ENCODE results near the gene ATP6V1F.

Gene ATP6V1F

GRCh38 chr7:128874140-128875031, 11.7 kb downstream of the ATP6V1F start:
- no peaks in the 10 kb centered on the region for H3K9me3 ChIP-seq (ENCODE audit: insufficient read depth, low read depth, low read length)
- H3K27me3 ChIP-seq (ENCODE audit: insufficient read depth, low read length) = peaks cover 31% of the 10 kb centered on the region
- no peak overlapping the region for H3K9ac ChIP-seq (ENCODE audit: low read depth, low read length)
- no peaks in the 10 kb centered on the region for H3K36me3 ChIP-seq (ENCODE audit: insufficient read depth, low read length)
- WGBS = 90% methylated on average over 22 of the region's 22 CpGs
- no peak overlapping the region for H3K27ac ChIP-seq (ENCODE audit: low read depth, low read length)
- H3K4me1 ChIP-seq (ENCODE audit: insufficient read depth, low read length) = no peaks in the 10 kb centered on the region
- H3K4me3 ChIP-seq (ENCODE audit: low read length) = no peak overlapping the region

- peaks cover 19% of the 10 kb centered on the region for H3K27me3 ChIP-seq (ENCODE audit: insufficient read depth, low read length)
- no peak overlapping the region for H3K4me3 ChIP-seq (ENCODE audit: low read length)
- WGBS = 94% methylated on average over 8 of the region's 8 CpGs
- H3K9ac ChIP-seq (ENCODE audit: low read depth, low read length) = no peak overlapping the region
- H3K27ac ChIP-seq (ENCODE audit: low read depth, low read length) = no peak overlapping the region
- no peaks in the 10 kb centered on the region for H3K36me3 ChIP-seq (ENCODE audit: insufficient read depth, low read length)
- no peaks in the 10 kb centered on the region for H3K4me1 ChIP-seq (ENCODE audit: insufficient read depth, low read length)
- no peaks in the 10 kb centered on the region for H3K9me3 ChIP-seq (ENCODE audit: insufficient read depth, low read depth, low read length)
These were observed 12.9 kb downstream of the ATP6V1F start for GRCh38 chr7:128875523-128875948.

- WGBS = 97% methylated on average over 3 of the region's 3 CpGs
- Histone ChIP-seq H3K27ac (ENCODE audit: low read depth, low read length) (no peak overlapping the region), H3K9ac (ENCODE audit: low read depth, low read length) (no peak overlapping the region), H3K9me3 (ENCODE audit: insufficient read depth, low read depth, low read length) (no peaks in the 10 kb centered on the region), H3K4me1 (ENCODE audit: insufficient read depth, low read length) (no peaks in the 10 kb centered on the region), H3K27me3 (ENCODE audit: insufficient read depth, low read length) (peaks cover 13% of the 10 kb centered on the region), H3K36me3 (ENCODE audit: insufficient read depth, low read length) (no peaks in the 10 kb centered on the region), H3K4me3 (ENCODE audit: low read length) (no peak overlapping the region)
These were observed 13.5 kb downstream of the ATP6V1F start for GRCh38 chr7:128876127-128876526.

- Histone ChIP-seq H3K4me1 (ENCODE audit: insufficient read depth, low read length) (no peaks in the 10 kb centered on the region), H3K27ac (ENCODE audit: low read depth, low read length) (no peak overlapping the region), H3K27me3 (ENCODE audit: insufficient read depth, low read length) (peaks cover 9% of the 10 kb centered on the region; the same call in 1 of the 2 replicates), H3K4me3 (ENCODE audit: low read length) (no peak overlapping the region), H3K36me3 (ENCODE audit: insufficient read depth, low read length) (no peaks in the 10 kb centered on the region), H3K9me3 (ENCODE audit: insufficient read depth, low read depth, low read length) (no peaks in the 10 kb centered on the region), H3K9ac (ENCODE audit: low read depth, low read length) (no peak overlapping the region)
- WGBS = 90% methylated on average over 5 of the region's 5 CpGs
These were observed 13.9 kb downstream of the ATP6V1F start for GRCh38 chr7:128876586-128876977.

GRCh38 chr7:128876978-128877755, 14.5 kb downstream of the ATP6V1F start:
- Histone ChIP-seq H3K36me3 (ENCODE audit: insufficient read depth, low read length) (no peaks in the 10 kb centered on the region), H3K27me3 (ENCODE audit: insufficient read depth, low read length) (peaks cover 3% of the 10 kb centered on the region; the same call in 1 of the 2 replicates), H3K4me3 (ENCODE audit: low read length) (no peak overlapping the region), H3K9me3 (ENCODE audit: insufficient read depth, low read depth, low read length) (no peaks in the 10 kb centered on the region), H3K4me1 (ENCODE audit: insufficient read depth, low read length) (no peaks in the 10 kb centered on the region), H3K9ac (ENCODE audit: low read depth, low read length) (no peak overlapping the region), H3K27ac (ENCODE audit: low read depth, low read length) (no peak overlapping the region)
- WGBS = 95% methylated on average over 32 of the region's 32 CpGs

GRCh38 chr7:128877756-128878120, 15.1 kb downstream of the ATP6V1F start:
- H3K4me1 ChIP-seq (ENCODE audit: insufficient read depth, low read length) = no peaks in the 10 kb centered on the region
- H3K4me3 ChIP-seq (ENCODE audit: low read length) = no peak overlapping the region
- H3K9me3 ChIP-seq (ENCODE audit: insufficient read depth, low read depth, low read length) = no peaks in the 10 kb centered on the region
- no peak overlapping the region for H3K27ac ChIP-seq (ENCODE audit: low read depth, low read length)
- no peaks in the 10 kb centered on the region for H3K27me3 ChIP-seq (ENCODE audit: insufficient read depth, low read length)
- 90% methylated on average over 4 of the region's 4 CpGs for WGBS
- no peak overlapping the region for H3K9ac ChIP-seq (ENCODE audit: low read depth, low read length)
- no peaks in the 10 kb centered on the region for H3K36me3 ChIP-seq (ENCODE audit: insufficient read depth, low read length)

- Histone ChIP-seq H3K4me1 (ENCODE audit: insufficient read depth, low read length) (no peaks in the 10 kb centered on the region), H3K4me3 (ENCODE audit: low read length) (no peak overlapping the region), H3K36me3 (ENCODE audit: insufficient read depth, low read length) (no peaks in the 10 kb centered on the region), H3K27me3 (ENCODE audit: insufficient read depth, low read length) (no peaks in the 10 kb centered on the region), H3K9ac (ENCODE audit: low read depth, low read length) (no peak overlapping the region), H3K27ac (ENCODE audit: low read depth, low read length) (no peak overlapping the region), H3K9me3 (ENCODE audit: insufficient read depth, low read depth, low read length) (no peaks in the 10 kb centered on the region)
- WGBS = 94% methylated on average over 14 of the region's 14 CpGs
These were observed 15.8 kb downstream of the ATP6V1F start for GRCh38 chr7:128878226-128879105.

GRCh38 chr7:128879461-128879938, 16.8 kb downstream of the ATP6V1F start:
- no peaks in the 10 kb centered on the region for H3K36me3 ChIP-seq (ENCODE audit: insufficient read depth, low read length)
- H3K9ac ChIP-seq (ENCODE audit: low read depth, low read length) = no peak overlapping the region
- no peaks in the 10 kb centered on the region for H3K27me3 ChIP-seq (ENCODE audit: insufficient read depth, low read length)
- no peaks in the 10 kb centered on the region for H3K4me1 ChIP-seq (ENCODE audit: insufficient read depth, low read length)
- H3K27ac ChIP-seq (ENCODE audit: low read depth, low read length) = no peak overlapping the region
- no peak overlapping the region for H3K4me3 ChIP-seq (ENCODE audit: low read length)
- H3K9me3 ChIP-seq (ENCODE audit: insufficient read depth, low read depth, low read length) = no peaks in the 10 kb centered on the region
- WGBS = 90% methylated on average over 19 of the region's 19 CpGs

GRCh38 chr7:128879939-128880746, 17.5 kb downstream of the ATP6V1F start:
- H3K36me3 ChIP-seq (ENCODE audit: insufficient read depth, low read length) = no peaks in the 10 kb centered on the region
- no peak overlapping the region for H3K9ac ChIP-seq (ENCODE audit: low read depth, low read length)
- no peaks in the 10 kb centered on the region for H3K4me1 ChIP-seq (ENCODE audit: insufficient read depth, low read length)
- H3K4me3 ChIP-seq (ENCODE audit: low read length) = no peak overlapping the region
- 61% methylated on average over 31 of the region's 31 CpGs for WGBS
- H3K27me3 ChIP-seq (ENCODE audit: insufficient read depth, low read length) = no peaks in the 10 kb centered on the region
- no peaks in the 10 kb centered on the region for H3K9me3 ChIP-seq (ENCODE audit: insufficient read depth, low read depth, low read length)
- no peak overlapping the region for H3K27ac ChIP-seq (ENCODE audit: low read depth, low read length)

GRCh38 chr7:128880791-128881457, 18.3 kb downstream of the ATP6V1F start:
- Histone ChIP-seq H3K4me1 (ENCODE audit: insufficient read depth, low read length) (no peaks in the 10 kb centered on the region), H3K27me3 (ENCODE audit: insufficient read depth, low read length) (no peaks in the 10 kb centered on the region), H3K36me3 (ENCODE audit: insufficient read depth, low read length) (no peaks in the 10 kb centered on the region), H3K9ac (ENCODE audit: low read depth, low read length) (no peak overlapping the region), H3K27ac (ENCODE audit: low read depth, low read length) (no peak overlapping the region), H3K9me3 (ENCODE audit: insufficient read depth, low read depth, low read length) (no peaks in the 10 kb centered on the region), H3K4me3 (ENCODE audit: low read length) (no peak overlapping the region)
- 92% methylated on average over 11 of the region's 11 CpGs for WGBS
